NCI-H128 (cell line): Measurements from ENCODE around the gene LCORL.
"Not testable (repeated sequence)": the region's sequence is repeated elsewhere in the genome, so short reads cannot be mapped to it uniquely, and the experiment has no call there.

Source experiments
- DNase-seq: peaks from one replicate; lab custom pipeline; 2025; ENCODE audit not compliant: unreplicated experiment; lab: John Stamatoyannopoulos, UW

LCORL gene

GRCh38 chr4:18021720-18022571, at the start of gene LCORL:
Gene LCORL, minus strand, starts transcription at chr4:18021755. Its CDS starts 4 bp downstream, at chr4:18021751.
- peak; percentile 91 for DNase-seq

- DNase-seq: no peak
These were observed 48.3 kb upstream of the LCORL start for GRCh38 chr4:18069810-18070209.

DNA sequence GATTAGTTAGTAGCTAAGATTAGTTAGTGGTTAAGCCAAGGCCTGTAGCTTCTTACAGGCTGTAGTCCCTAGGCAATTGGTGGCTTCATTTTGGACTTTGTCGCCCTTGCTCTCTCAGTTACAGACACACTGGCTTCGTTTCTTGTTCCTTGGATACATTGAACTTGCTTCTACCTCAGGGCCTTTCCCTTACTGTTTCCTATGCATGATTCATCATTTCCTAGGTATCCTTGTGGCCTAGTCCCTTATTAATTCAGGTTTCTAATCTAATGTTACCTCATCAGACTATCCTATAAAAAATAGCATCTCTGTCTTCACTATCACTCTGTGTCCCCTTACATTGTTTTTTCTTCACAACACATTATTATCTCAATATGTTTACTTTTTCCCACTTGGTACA, 45.5 kb upstream of the LCORL start:
- DNase-seq: no peak

GRCh38 chr4:18063079-18063478, 41.5 kb upstream of the LCORL start:
- no peak for DNase-seq

GRCh38 chr4:18057821-18058533, 36.4 kb upstream of the LCORL start:
- DNase-seq: no peak

DNA sequence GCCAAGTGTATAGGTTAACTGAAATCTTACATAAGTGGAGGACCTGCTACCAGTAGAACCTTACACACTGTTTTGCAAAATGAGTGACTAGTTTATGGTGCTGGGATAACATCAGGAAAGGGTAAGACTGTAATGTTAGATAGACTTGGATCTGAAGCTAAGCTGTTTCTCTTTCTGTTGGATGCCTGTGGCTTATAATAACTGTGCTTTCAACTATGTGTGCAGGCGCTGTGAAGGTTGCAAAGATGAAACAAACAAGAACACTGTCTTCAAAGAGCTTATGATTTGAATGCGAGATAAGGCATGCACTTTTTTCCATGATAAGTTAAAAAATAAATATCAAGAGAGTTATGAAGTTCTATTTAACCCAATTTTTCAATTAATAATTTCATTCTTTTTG, 34.5 kb upstream of the LCORL start:
- no peak for DNase-seq

DNA sequence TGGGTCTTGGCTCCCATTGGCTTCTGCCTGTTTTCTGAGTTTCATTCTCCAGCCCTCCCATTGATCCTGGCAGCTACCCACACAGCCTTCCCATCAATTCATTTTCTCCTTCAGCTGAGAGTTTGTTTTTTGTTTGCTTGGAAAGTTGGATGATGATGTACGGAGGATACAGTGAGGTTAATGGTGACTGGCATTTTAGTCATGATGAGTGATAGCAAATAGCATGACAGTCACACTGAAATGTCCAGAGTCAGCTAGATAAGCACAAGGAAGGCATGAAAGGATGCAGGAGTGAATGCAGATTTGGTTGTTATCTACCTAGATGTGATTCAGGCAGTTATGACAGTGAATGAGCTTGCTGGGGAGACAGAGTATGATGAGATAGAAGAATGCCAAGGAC, 30.6 kb upstream of the LCORL start:
- DNase-seq: no peak

- no peak for DNase-seq
These were observed 29.7 kb upstream of the LCORL start for GRCh38 chr4:18051281-18051680.

- DNase-seq: no peak
These were observed 28.9 kb upstream of the LCORL start for GRCh38 chr4:18050448-18050847.

- no peak for DNase-seq
These were observed 27.9 kb upstream of the LCORL start for GRCh38 chr4:18049446-18049845.

- no peak for DNase-seq
These were observed 21.2 kb upstream of the LCORL start for GRCh38 chr4:18042754-18043153.

- DNase-seq: no peak
These were observed 20.5 kb upstream of the LCORL start for GRCh38 chr4:18042012-18042411.

GRCh38 chr4:18041114-18041513, 19.6 kb upstream of the LCORL start:
- no peak for DNase-seq

- DNase-seq: no peak
These were observed 17.6 kb upstream of the LCORL start for GRCh38 chr4:18039113-18039512.

- not testable (repeated sequence) for DNase-seq
These were observed 14.8 kb upstream of the LCORL start for GRCh38 chr4:18036369-18036768.

- no peak for DNase-seq
These were observed 12.5 kb upstream of the LCORL start for GRCh38 chr4:18034099-18034498.

DNA sequence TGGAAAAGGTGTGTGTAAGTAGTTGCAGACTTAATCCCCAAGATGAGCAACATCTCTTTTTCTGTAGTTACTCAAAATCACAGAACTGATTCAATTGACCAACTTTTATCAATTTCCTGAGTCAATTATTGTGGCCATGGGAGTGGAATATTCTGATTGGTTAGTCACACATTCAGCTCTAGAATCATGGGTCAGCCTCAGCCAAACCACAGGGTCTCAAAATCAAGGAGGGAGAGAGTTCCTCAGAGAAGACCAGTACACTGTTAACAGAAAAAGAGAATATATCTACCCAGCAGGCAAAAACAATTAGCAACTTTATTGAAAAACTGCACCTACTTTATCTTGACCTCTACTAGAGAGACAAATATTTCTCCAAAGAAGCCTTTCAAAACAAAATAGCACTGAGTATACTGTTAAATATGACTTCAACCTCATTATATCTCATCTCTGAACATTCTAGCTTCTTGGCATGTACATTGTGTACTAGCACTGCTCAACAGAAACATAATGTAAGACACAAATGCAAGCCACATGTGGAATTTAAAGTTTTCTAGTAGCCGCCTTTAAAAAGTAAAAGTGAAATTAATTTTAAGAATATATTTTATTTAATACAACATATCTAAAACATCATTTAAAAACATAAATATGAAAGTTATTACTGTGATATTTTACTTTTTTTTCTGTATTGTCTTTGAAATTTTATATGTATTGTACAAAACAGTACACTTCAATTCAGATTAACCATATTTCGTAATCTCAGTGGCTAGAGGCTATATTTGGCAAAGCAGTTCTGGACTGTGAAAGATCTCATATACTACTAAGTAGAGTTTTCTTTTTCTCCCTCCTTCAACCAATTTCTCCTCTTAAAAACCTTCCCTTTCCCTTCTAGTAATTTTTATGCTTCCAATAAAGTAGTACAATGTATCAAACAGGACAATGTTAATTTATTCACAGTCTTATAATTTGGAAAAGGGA, 11.8 kb upstream of the LCORL start:
- no peak for DNase-seq

GRCh38 chr4:18025288-18025687, 3.7 kb upstream of the LCORL start:
- no peak for DNase-seq

- DNase-seq: no peak
These were observed 1.1 kb upstream of the LCORL start for GRCh38 chr4:18022572-18023050.

DNA sequence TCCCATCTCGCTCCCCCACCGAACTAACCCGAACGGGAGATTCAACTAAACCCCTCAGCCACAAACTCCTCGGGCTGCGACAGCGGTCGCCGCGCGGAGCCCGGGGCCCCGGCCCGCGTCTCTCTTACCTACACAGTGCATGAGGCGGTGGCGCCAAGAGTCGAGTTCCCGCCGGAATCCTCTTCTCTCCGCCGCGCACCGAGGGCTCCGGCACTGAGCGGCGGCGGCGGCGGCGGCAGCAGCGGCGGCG, 160 bp downstream of the LCORL start:
- DNase-seq: no peak
